HFF-Myc (cell line): ENCODE measurements around the gene C1orf35.

Experiments used
- DNase-seq: peaks from one replicate; pipeline ENCODE4 v3.0.0-alpha.2; 2011; ENCODE audit warnings: low read depth; ENCODE audit errors: extremely low read depth
- H3K4me3 ChIP-seq: replicated peaks from 2 replicates; pipeline ENCODE4 v1.5.1; 2011; ENCODE audit warnings: low read depth, mild to moderate bottlenecking, control low read depth, low read length
- TF ChIP-seq, protein P1 (sequence below): IDR thresholded peaks from 2 replicates; pipeline ENCODE4 v1.5.1; 2012; ENCODE audit warnings: mild to moderate bottlenecking, low read depth, low read length, control low read depth; ENCODE audit errors: missing control alignments

C1orf35 gene

DNA sequence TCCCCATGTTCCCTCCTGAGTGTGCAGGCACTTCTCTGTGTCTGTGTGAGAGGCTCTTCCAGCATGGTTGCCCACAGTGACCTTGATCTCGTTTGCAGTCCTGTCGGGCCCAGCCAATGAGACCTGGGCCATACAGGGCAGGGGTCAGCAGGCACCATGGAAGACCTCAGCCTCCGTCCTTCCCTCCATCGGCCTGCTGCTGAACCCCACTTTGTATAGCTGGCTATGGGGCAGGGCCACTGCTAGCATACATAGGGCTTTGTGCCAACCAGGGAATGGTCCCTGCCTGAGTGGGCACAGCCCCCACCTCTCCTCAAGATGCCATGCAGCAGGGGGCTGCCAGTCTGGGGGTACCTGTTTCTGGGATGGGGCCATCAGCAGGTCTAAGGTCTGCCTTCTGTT is 3.8 kb downstream of the C1orf35 start:
- no peak for DNase-seq
- TF ChIP-seq, protein P1, sequence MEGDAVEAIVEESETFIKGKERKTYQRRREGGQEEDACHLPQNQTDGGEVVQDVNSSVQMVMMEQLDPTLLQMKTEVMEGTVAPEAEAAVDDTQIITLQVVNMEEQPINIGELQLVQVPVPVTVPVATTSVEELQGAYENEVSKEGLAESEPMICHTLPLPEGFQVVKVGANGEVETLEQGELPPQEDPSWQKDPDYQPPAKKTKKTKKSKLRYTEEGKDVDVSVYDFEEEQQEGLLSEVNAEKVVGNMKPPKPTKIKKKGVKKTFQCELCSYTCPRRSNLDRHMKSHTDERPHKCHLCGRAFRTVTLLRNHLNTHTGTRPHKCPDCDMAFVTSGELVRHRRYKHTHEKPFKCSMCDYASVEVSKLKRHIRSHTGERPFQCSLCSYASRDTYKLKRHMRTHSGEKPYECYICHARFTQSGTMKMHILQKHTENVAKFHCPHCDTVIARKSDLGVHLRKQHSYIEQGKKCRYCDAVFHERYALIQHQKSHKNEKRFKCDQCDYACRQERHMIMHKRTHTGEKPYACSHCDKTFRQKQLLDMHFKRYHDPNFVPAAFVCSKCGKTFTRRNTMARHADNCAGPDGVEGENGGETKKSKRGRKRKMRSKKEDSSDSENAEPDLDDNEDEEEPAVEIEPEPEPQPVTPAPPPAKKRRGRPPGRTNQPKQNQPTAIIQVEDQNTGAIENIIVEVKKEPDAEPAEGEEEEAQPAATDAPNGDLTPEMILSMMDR = no peak

DNA sequence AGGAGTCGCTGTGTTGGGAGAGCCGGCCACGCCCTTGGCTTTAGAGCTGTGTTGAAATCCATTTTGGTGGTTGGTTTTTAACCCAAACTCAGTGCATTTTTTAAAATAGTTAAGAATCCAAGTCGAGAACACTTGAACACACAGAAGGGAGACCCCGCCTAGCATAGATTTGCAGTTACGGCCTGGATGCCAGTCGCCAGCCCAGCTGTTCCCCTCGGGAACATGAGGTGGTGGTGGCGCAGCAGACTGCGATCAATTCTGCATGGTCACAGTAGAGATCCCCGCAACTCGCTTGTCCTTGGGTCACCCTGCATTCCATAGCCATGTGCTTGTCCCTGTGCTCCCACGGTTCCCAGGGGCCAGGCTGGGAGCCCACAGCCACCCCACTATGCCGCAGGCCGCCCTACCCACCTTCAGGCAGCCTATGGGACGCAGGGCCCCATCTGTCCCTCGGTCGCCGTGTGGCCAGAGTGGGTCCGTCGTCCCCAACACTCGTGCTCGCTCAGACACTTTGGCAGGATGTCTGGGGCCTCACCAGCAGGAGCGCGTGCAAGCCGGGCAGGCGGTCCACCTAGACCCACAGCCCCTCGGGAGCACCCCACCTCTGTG is 4.7 kb downstream of the C1orf35 start:
- no peak overlapping the region for H3K4me3 ChIP-seq
- TF ChIP-seq, protein P1 = no peak
- no peak for DNase-seq

More for the DNA sequence above, 3.8 kb downstream of the C1orf35 start:
- no peak overlapping the region for H3K4me3 ChIP-seq

DNA sequence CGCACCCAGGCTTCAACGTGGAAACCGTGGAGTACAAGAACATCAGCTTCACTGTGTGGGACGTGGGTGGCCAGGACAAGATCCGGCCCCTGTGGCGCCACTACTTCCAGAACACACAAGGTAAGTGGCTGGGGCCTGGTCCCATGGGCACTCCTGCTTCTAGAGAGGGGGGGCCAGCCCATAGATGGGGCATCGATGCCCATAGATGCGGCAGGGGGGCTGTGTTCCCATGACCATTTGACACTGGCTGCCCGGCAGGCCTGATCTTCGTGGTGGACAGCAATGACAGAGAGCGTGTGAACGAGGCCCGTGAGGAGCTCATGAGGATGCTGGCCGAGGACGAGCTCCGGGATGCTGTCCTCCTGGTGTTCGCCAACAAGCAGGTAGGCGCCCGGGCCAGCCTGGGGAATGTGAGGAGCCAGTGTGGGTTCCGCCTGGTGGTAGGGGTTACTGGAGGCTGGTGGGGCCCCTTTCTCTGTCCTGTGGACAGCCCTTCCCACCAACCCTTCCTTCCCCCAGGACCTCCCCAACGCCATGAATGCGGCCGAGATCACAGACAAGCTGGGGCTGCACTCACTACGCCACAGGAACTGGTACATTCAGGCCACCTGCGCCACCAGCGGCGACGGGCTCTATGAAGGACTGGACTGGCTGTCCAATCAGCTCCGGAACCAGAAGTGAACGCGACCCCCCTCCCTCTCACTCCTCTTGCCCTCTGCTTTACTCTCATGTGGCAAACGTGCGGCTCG is 5.6 kb downstream of the C1orf35 start:
- no peak for DNase-seq
- no peak overlapping the region for H3K4me3 ChIP-seq
- TF ChIP-seq, protein P1 = no peak

GRCh38 chr1:228096416-228097332 is 6.5 kb downstream of the C1orf35 start:
- no peak overlapping the region for H3K4me3 ChIP-seq
- no peak for DNase-seq
- TF ChIP-seq, protein P1 = no peak

- TF ChIP-seq, protein P1 = no peak
- H3K4me3 ChIP-seq = no peak overlapping the region
- DNase-seq = no peak
Measured at GRCh38 chr1:228095938-228096337, 7.2 kb downstream of the C1orf35 start.

- TF ChIP-seq, protein P1 = no peak
- no peak for DNase-seq
- no peak overlapping the region for H3K4me3 ChIP-seq
Measured at GRCh38 chr1:228095161-228095560, 8.0 kb downstream of the C1orf35 start.
